Measurements from ENCODE around the gene CHRNA4. TPM values are rescaled to one million over a fixed set of nuclear protein-coding genes. Genes with fewer than 3 reads are reported as not detected.

Gene CHRNA4
- total and polyA plus RNA-seq, 2 of the 4 experiments (the other 2 are of a cell fraction) = not detected

GRCh38 chr20:63394069-63394919, 33.1 kb upstream of the CHRNA4 start (continued):
- no peak for TF ChIP-seq FOS (IDR thresholded peaks at IDR 0.05; ENCODE audit: low read depth, low read length)

GRCh38 chr20:63393566-63393965, 32.4 kb upstream of the CHRNA4 start:
- Histone ChIP-seq H3K4me3 (ENCODE audit: insufficient read depth, low read depth, low read length) (no peak overlapping the region), H2AFZ (replicated peaks; ENCODE audit: low read length, poor library complexity) (no peak overlapping the region), H2AK9ac (replicated peaks; ENCODE audit: low read depth, low read length, poor library complexity) (no peak overlapping the region), H3K36me3 (ENCODE audit: control insufficient read depth, insufficient read depth, low read length) (no peaks in the 10 kb centered on the region), H2BK20ac (ENCODE audit: low read depth, low read length) (no peak overlapping the region), H3K9me1 (ENCODE audit: insufficient read depth, low read length) (no peaks in the 10 kb centered on the region), H4K8ac (ENCODE audit: low read depth in 2 of 2, low read length in 2 of 2) (no peak overlapping the region), H2BK5ac (ENCODE audit: low read depth, low read length, poor library complexity, severe bottlenecking) (no peak overlapping the region), H3K9me3 (ENCODE audit: control insufficient read depth, insufficient read depth, low read length) (peaks cover 6% of the 10 kb centered on the region), H2AK5ac (ENCODE audit: low read depth, low read length) (no peak overlapping the region), H4K91ac (ENCODE audit: insufficient read depth, low read depth, low read length) (no peak overlapping the region), H3K27me3 (ENCODE audit: control insufficient read depth, insufficient read depth, low read length) (peaks cover 20% of the 10 kb centered on the region), H3K4me2 (ENCODE audit: low read depth, low read length) (no peak overlapping the region), H3K27ac (ENCODE audit: insufficient read depth, low read length) (no peak overlapping the region), H4K20me1 (ENCODE audit: insufficient read depth, low read length) (no peaks in the 10 kb centered on the region), H2BK120ac (ENCODE audit: low read depth, low read length) (no peak overlapping the region), H2BK15ac (ENCODE audit: low read depth, low read length) (no peak overlapping the region), H3K23ac (ENCODE audit: low read depth, low read length) (no peak overlapping the region), H3K56ac (ENCODE audit: extremely low read depth, insufficient read depth, low read length) (no peak overlapping the region), H3K4ac (ENCODE audit: low read depth, low read length) (no peak overlapping the region), H4K5ac (ENCODE audit: low read depth, low read length) (no peak overlapping the region), H3K9ac (ENCODE audit: low read depth, low read length) (no peak overlapping the region), H3K79me1 (ENCODE audit: low read depth in 1 of 2, low read length in 2 of 2) (no peaks in the 10 kb centered on the region), H3K14ac (replicated peaks; ENCODE audit: low read depth, low read length) (no peak overlapping the region), H3K18ac (ENCODE audit: low read depth, low read length) (no peak overlapping the region), H3K4me1 (ENCODE audit: control insufficient read depth, insufficient read depth, low read length) (peaks cover 2% of the 10 kb centered on the region; the same call in 1 of the 2 replicates)
- CTCF ChIA-PET = no interaction called here
- ATAC-seq (ENCODE audit: low read depth) (no peak), DNase-seq (no peak)
- BruUV-seq (replicated peaks) = no TSS peak
- intact Hi-C loops (cut with micrococcal nuclease) (no loop called here), in situ Hi-C loops (cut with MboI; ENCODE audit: low sequenced_read_pairs) (no loop called here), dilution Hi-C loops (cut with HindIII; ENCODE audit: low sequenced_read_pairs, unreplicated experiment) (no loop called here)
- TF ChIP-seq CHD1 (IDR thresholded peaks at IDR 0.05; ENCODE audit: low read depth, low read length) = no peak
- no peak for TF ChIP-seq RCOR1 (IDR thresholded peaks at IDR 0.05; ENCODE audit: insufficient replicate concordance, low read length)
- TF ChIP-seq FOS (IDR thresholded peaks at IDR 0.05; ENCODE audit: low read depth, low read length) = no peak
- TF ChIP-seq MXI1 (IDR thresholded peaks at IDR 0.05; ENCODE audit: borderline replicate concordance, low read depth, low read length) = no peak
- TF ChIP-seq NFE2L2 (IDR thresholded peaks at IDR 0.05; ENCODE audit: low read depth, low read length) = no peak
- TF ChIP-seq USF2 (IDR thresholded peaks at IDR 0.05; ENCODE audit: low read depth, low read length) = no peak
- POLR2A ChIA-PET (ENCODE audit: unreplicated experiment) = no interaction called here
- 62% methylated on average over 14 of the region's 17 CpGs; no CpG with 5 or more reads in 1 of the 2 experiments for WGBS, 2 experiments (ENCODE audit: extremely low coverage in 2 of 2, insufficient read length in 1 of 2)
